ENCODE data around the gene TTC22.
A peak's percentile ranks its signal among the peaks of the same experiment; 100 is the strongest.

The TTC22 gene

DNA sequence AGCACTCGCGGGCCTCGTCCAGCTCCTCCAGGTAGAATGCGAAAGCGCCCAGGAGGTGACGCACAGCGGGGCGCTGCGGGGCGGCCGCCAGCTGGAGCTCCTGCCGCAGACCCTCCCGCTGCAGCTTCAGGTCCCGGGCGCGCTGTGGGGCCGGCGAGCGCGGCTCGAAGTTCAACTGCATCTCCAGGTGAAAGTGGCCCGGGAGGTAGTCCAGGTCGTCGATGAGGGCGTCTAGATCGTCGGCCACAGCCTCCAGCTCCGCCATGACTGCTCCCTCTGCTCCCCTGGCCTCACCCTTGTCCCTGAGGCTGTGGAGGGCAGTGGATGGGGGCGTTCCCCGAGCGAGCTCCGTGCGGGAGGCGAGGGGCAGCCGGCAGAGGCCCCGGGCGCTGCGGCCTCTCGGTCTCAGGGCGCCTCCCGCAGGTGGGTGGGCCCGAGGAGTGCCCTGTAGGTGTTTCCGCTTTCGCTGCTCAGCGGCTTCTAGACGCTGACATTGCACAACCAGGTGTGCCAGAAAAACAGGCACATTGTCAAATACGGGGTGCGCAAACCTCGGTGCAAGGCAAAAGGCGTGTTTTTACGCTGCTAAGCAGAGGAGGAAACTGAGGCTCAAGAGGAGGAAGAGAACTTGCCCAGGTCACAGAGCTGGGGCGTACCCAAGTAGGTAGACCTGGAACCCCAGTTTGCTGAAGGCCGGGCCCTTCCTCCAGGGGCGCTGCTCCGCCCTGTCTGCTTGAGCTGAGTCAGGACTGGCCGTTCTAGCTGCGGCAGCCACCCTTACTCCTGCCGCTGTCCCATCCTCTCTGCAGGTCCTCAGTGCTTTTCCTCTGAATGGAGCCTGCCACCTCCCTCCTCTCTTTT lies at the start of gene TTC22:
Gene TTC22, minus strand, starts transcription at position 425 of the 861 bp plus-strand sequence. Its CDS starts 160 bp downstream, at position 265.
- no peak for DNase-seq

DNA sequence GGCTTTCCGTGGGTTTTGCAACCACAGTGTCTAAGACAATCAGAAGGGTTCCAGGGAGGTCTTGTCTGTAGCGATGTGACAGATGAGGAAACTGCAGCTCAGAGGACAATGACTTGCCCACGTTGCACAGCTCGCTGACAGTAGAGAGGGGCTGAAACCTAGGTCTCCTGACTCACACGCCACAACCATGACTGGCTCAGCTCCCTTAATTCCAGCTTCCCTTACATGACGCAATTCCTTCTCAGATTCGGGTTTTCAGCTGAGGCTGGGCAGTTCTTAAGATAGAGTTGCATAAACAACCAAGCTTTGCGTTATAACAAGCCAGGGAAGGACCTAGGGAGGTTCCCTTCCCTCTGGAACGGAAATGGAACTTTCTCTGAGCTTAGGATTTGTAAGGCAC lies 49.6 kb upstream of the TTC22 start:
- DNase-seq: no peak

DNA sequence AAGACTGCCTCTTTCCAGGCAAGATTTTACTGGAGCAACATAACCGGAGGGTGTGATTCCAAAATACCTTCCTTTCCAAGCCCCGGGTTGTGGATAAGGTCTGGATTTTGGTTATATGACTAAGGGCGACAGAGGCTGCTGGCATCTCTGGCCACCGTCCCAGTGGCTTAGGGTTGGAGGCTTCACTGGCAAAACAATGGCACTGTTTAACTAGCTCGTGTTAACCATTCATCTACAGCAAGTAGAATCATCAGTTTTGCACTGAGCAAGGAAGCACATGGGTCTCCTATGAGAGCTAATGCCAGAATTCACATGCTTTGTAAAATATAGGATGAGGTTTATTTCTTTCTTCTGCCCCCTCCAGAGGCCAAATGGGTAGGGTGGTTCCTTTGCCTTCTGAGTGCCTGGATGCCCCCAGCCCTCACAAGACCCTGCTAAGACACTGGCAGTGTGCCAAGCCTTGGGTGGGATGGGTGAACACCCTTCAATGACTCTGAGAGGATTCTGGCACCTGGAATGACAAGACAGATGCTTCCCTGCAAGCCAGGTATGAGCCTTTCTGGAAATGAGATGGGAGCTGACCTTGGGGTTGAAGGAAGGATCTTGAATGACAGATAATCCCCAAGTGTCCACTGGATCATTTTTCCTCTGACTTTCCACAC lies 49.1 kb upstream of the TTC22 start:
- DNase-seq: no peak

DNA sequence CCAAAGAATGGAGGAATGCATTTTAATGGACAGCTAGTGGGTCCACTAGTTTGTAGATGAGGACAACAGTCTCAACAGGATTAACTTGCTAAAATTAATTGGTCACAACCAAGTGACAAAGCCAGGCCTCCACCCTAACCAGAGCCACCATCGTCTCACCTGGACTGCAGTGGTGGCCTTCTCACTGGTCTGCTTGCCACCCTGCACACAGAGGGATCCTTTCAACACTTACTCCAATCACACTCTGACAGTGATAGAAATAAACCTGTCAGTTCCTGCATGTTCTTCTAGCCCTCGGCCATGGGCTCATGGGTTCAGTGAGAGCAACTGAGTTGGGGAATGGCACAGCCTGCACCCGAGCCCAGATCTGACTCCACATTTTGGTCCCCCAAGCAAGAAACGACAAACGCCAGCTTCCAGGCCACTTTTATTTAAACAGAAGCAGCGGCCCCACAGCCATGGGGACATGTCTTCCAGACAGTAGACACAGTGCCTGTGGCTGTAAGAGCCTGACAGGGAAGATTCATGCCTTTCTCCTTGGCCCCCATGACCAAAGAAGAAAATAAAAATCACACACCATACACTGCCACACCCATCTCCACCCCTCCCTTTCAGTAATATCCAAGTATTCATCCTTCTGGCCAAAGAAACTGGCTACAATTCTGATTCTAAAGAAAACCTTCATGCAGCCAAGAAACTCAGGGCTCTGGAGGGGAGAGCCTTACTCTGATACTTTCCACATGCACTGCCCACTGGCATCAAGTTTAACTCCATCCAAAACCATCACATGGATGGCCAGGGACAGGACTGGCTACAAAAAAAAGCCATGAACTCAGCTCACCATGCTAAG lies 48.3 kb upstream of the TTC22 start:
- DNase-seq: no peak

DNA sequence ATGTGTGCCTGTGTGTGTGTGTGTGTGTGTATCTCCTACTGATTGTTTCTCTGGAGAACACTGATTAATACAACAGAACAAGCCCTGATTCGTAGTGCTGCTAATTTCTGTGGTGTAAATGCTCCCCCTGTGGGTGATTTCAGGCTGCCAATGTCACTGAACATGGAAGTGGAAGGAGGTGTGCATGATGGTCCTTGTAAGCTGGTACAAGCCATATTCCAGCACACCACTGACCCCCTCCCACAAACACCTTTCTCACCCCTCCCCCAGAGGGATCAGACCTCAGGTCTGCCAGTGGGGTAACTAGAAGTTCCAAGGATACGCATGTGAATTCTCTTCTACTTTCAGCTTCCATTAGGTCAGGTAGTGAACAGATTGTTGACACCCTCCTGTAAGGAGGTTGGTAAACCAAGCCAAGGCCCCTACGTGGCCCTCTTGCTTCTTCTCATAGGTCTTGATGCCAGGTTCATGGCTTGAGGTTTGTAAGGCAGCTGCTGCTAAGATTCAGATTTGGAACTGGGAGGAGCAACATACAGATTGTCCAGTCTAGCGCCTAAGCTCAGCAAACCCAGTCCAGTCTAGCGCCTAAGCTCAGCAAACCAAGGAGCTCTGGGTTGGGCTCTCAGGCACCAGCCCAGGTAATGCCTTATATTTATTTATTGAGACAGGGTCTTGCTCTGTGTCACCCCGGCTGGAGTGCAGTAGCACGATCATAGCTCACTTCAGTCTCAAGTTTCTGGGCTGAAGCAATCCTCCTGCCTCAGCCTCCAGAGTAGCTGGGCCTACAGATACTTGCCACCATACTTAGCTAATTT lies 47.2 kb upstream of the TTC22 start:
- no peak for DNase-seq

DNA sequence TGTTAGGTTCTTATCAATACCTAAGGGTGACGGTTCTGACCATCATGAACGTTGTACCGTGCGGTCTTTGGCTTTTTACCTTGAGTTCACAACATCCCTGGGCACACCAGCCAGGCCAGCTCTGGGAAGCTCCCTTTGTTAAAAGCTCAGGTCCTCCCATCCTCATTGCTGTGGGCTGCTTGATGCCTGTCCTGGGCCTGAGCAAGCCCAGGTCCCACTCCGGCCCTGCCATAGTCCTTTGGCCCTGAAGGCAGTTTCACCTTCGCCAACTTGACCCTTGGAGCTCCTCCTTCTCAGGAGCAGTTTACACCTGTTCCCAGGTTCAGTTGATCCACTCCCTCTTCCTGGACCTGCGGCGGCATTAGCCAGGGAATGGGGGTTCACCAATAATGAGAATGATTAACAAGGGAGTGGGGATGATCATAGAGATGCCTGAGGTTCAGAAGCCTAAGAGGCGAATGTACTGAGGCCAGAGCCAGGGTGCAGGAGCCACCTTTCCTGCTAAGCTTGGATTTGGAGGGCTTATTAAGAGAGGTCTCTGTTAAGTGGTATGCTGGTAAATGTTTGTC lies 45.7 kb upstream of the TTC22 start:
- DNase-seq: no peak

DNA sequence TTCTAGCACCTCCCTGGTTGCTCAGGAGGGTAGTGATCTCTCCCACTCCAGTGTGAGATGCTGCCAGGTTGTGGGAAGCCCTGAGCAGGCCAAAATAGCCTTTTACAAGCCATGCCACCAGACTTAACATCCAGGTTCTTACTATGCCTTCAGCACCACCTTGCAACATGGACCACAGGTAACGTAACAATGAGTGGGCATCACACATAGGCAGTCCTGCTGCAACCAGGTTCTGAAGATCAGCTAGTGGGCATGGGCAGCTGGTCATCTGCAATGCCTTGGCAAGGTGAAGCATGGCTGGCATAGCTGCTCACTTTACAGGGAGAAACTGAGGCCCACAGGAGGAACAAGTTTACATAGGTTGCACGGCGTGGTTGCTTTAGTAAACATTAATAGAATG lies 45.2 kb upstream of the TTC22 start:
- no peak for DNase-seq

DNA sequence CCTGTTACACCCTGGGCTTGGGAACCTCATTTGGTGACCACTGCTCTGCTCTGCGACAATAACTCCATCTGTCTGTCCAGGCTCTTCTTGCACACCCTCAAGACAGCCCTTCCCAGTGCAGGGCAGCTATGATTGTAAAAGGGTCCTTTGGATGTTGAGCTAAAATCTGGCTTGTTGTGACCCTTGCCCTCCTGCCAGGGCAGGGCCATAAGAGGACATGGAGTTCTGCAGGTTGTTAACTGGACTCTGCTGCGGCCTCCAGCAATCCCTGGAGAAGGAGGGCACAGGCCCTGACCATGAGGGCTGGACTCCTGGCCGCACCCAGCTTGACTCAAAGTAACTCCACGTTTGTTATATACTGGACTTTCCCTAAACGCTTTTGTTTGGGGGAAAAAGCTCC lies 44.6 kb upstream of the TTC22 start:
- DNase-seq: no peak

DNA sequence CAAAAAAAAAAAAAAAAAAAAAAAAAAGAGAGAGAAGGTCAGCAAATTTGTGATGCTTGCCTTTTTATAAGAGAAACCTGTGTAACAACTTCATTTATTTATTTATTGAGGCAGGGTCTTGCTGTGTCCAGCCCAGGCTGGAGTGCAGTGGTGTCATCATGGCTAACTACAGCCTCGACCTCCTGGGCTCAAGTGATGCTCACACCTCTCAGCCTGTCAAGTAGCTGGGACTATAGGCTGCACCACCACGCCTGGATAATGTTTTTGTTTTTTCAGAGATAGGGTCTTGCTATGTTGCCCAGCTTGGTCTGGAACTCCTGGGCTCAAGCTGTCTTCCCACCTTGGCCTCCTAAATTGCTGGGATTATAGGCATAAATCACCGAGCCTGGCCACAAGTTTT lies 43.4 kb upstream of the TTC22 start:
- DNase-seq: no peak

DNA sequence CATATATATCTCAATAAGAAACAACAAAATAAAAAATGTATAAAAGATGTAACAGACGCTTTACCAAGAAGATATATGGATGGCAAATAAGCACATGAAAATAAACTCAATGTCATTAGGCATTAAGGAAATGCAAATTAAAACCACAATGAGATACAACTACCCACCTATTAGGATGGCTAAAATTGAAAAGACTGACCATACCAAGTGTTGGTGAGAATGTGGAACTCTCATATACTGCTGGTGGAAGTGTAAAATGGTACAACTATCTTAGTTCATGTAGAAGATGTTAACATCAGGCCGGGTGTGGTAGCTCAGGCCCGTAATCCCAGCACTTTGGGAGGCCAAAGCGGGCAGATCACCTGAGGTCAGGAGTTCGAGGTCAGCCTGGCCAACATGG lies 42.3 kb upstream of the TTC22 start:
- no peak for DNase-seq

DNA sequence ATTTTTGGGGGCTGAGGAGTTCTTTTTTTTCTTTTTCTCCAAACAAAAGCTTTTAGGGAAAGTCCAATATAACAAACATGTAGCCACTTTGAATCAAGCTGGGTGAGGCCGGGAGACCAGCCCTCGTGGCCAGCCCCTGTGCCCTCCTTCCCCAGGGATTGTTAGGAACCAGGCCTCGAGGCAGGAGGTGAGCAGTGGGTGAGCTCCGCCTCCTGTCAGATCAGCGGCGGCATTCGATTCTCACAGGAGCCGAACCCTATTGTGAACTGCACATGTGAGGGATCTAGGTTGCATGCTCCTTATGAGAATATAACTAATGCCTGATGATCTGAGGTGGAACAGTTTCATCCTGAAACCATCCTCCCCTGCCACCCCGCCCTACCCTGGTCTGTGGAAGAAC lies 41.8 kb upstream of the TTC22 start:
- no peak for DNase-seq

DNA sequence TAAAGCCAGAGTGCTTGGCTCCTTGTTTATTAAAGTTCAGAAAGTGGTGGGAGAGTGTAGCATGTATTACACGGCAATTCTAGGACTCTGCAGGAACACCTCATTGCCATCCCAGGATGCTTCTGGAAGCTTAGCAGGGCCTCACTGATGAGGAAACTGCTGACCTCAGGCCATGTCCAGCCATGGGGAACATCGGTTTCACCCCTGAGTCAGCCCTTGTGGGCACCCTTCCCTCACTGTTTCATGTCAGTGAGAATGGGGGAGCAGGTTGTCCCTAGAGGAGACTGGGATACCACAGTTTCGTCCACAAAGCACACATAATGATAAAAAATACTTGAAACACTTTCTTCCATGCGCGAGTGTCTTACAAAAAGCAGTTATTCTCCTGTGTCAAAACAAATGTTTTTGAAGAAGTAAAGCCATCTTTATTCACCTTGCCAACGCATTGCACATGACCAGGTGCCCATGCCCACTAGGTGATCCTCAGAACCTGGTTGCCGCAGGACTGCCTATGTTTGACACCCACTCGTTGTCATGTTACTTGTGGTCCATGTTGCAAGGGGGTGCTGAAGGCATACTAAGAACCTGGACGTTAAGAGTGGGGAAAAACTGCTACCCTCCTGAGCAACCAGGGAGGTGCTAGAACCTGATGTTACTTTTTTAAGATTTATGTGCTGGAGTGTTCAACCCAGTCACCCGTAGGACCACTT lies 41.2 kb upstream of the TTC22 start:
- DNase-seq: no peak

DNA sequence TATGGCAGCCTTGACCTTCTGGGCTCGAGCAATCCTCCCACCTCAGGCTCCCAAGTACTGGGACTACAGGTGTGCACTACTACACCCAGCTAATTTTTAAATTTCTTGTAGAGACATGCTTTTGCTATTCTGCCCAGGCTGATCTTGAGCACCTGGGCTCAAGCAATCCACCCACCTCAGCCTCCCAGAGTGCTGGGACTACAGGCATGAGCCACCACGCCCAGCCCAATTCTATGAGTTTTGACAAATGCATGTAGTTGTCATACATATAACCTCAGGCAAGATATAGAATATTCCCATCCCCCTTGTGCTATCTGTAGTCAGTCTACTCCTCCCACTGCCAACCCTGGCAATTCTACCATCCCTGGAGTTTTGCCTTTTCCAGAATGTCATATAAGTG lies 38.7 kb upstream of the TTC22 start:
- DNase-seq: no peak

DNA sequence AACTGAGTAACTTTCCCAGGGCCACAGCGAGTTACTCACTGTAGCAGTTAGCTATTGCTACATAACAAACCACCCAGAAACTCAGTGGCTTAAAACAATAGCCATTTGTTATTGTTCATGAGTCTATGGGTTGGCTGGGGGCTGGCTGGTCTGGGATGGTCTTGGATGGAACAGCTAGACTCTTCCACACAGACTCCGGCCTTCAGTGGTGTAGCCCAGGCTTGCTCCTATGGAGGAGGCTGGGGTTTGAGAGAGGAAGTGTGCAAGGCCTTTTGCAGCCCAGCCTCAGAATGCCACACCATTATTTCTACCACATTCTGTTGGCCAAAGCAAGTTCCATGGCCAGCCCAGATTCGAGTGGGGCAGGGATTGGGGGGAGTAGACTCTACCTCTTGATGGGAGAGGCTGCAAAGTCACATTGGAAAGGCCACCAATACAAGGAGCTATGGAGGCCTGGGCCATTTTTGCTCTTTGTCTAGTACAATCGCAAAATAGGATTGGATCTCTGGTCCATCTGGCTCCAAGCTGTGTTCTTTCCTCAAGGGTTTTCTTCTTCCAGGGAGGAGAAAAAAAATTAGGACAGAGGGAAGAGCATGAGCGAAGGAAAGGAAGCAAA lies 37.5 kb upstream of the TTC22 start:
- DNase-seq: no peak

DNA sequence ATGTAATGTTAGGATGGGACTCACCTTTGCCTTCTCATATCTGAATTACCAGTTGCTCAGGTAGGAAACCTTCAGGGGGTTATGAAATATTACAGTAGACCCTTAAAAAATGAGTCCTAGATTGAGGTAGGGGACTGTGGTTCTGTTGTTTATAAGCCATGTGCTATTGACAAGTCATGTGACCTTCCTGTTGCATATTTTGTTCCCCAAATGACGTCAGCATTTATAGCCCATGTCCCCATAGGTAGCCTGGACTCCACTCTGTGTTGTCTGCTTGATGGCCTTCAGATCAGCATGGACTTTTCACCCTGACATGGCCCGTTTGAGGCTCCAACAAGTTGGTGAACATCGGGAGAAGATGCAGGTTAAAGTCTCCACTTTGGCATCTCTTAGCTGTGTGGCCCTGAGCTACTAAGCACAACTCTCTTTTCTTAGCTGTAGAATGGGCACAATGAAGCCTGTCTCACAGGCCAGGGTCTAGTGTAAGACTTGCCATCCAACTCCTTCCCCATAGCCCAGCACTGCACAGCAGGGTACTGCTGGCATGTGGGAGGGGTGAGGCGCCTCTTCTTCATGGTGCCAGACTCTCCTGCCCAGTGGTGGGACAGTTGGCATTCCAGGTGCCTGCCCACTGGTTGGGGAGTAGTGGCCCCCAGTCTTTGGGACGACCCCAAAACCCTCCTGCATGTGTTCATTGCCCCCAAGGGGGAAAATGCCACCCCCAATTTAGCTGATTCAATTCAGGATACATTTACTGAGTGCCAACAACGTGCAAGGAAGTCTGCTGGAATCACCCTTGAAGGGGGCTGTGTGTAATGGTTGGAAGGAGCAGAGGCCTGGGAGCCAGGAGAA lies 36.1 kb upstream of the TTC22 start:
- DNase-seq: no peak

DNA sequence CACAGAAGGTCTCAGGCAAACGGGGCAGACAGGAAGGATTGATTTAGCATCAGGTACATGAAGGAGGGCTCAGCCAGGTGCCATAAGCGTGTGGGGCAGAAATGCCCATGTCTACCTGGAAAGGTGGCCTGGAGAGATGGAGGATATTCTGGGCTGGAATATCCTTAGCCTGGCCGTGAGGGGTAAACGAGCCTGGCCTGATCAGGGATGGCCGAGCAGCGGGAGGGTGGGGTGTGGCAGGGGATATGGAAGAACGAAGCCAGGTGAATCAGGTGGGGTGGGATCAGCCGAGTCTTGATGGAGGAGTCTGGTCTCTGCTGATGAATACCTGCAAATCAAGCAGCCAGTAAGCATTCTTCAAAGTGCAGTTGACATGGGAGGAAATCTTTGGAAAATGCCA lies 35.5 kb upstream of the TTC22 start:
- DNase-seq: no peak

DNA sequence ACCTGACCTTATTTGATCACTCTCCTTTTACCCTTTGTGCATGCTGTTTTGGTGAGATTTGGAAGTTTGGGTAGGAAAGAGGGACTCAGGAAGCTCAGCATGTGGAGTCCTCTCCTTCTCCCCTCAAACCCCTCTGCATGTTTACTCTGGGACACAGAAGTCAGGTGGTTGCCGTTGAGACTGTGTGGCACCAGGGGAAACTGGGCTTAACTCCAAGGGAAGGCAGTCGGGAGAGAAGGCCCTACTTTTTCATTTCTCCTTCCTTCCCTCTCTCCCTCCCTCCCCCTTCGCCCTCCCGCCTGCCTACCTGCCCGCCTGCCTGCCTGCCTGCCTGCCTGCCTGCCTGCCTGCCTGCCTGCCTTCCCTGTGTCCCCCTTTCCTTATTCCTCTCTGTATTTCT lies 34.8 kb upstream of the TTC22 start:
- DNase-seq: peak; percentile 32

DNA sequence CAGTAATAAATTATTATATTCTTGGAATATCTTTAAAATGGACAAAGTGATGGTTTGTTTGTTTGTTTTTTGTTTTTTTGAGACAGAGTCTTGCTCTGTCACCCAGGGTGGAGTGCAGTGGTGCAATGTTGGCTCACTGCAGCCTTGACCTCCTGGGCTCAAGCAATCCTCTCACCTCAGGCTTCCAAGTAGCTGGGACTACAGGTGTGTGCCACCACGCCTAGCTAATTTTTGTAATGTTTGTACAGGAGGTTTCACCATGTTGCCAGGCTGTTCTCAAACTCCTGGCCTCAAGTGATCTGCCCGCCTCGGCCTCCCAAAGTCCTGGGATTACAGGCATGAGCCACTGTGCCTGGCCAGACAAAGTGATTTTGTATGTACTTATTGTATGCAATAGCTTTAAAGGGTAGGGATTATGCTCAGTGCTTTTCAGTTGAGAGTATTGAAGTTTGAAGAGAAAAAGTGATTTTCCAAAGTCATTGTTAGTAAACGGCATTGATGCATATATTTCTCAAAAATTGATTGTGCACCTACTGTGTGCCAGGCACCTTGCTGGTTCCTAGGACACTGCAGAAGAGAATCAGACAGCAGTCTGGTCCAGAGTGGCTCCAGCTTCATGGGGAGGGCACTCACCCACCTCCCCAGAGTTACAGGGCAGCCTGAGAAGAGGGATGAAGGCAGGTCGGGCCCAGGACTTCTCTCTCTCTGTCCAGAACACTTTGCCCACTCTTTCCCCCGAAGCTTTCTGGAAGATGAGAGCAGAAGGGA lies 34.2 kb upstream of the TTC22 start:
- DNase-seq: no peak

DNA sequence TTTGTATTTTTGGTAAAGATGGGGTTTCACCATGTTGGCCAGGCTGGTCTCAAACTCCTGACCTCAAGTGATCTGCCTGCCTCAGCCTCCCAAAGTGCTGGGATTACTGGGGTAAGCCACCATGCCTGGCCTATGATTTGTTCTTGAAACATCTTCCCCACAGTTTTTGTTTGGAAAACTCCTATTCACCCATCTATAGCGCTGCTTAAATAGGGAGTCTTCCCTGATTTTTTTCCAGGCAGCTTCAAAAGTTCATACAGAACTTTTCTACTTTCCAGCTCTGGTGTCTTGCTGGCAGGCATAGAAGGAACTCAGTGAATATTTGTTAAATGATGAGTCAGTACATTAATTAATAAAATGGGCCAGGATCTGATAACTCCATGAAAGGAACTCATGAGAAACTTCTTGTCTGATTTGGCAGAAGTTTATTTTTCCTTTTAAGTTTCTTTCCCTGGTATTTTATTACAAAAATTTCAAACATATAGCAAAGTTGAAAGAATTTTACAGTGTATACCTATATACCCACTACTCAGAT lies 33.0 kb upstream of the TTC22 start:
- no peak for DNase-seq
